NCI-H146 treated with DMSO at 0.1 percent for 48 hours (cell line): ENCODE measurements around the gene THEM5.

Experiments used
- DNase-seq: peaks from one replicate; lab custom pipeline; 2025; ENCODE audit not compliant: unreplicated experiment; lab: John Stamatoyannopoulos, UW

The THEM5 gene

GRCh38 chr1:151839457-151840403, 13.8 kb downstream of the THEM5 start, which contains the start of gene C2CD4D:
C2CD4D (minus strand) TSS chr1:151839820; CDS start chr1:151838989, 831 bp downstream.
- DNase-seq = peak; percentile 63

DNA sequence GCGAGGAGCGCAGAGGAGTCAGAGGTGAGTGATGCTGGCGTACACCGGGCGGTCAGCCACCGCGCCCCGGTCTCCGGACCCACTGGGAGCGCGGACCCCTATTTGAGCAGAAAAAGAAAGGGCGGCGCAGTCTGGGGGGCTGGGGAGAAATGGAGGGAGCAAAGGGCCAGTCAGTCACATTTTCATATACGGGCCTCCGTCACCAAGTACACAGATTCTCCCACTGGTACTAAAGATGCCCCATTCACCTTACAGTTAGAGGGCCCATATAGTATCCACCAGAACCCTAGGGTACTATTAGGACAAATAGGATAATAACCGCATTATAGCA, 14.5 kb downstream of the THEM5 start:
- no peak for DNase-seq

DNA sequence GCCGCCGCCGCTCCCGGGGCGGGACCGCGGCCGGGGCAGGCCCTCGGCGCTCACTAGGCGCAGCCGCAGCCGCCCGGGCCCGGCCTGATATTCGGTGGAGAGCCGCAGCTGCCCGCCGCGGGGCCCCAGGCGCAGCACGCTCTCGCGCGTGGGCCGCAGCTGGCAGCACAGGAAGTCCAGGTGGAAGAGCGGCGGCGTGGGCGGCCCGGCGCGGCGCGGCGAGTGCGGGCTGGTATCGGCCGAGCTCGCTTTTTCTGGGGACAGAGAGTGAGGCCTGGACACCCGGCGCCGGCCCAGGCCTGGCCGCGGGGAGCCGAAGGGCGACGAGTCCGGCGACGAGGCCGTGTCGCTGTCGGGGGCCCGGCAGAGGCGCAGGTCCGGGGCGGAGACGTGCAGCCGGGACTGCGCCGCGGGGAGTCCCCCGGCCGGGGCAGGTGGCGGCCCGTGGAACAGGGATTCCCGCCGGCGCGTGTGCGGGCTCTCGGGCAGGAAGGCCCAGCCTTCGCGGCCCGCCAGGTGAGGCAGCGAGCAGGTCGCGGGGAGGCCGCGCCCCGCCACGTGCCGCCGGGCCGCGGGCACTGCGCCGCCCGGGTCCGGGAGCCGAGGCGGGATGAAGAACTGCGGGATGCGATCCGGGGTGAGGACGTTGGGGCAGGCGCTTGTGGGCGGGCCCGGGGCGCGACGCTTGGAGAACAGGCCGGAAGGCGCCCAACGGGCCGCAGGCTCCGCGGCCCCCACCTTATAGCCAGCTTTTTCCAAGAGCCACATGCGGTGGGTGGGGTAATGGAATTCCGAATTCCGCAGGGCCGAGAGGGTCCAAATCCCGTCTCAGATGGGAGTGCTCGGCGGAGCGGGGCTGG, 15.1 kb downstream of the THEM5 start:
- no peak for DNase-seq

DNA sequence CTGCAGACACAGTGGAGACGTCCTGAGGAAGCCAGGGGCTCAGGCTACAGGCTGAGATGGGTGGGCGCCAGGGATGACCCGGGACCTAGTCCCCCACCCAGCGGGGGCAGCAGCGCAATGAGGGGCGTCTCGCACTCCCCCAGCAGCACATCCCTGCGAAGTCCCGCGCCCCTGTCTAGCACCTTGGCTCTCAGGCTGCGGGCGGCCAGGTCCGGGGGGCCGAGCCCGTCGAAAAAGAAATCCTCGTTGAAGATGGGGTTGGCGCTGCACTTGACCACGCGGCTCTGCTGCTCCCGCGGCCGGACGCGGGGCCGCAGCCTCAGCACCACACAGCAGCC, 15.7 kb downstream of the THEM5 start:
- no peak for DNase-seq

GRCh38 chr1:151837197-151837596, 16.3 kb downstream of the THEM5 start:
- no peak for DNase-seq

DNA sequence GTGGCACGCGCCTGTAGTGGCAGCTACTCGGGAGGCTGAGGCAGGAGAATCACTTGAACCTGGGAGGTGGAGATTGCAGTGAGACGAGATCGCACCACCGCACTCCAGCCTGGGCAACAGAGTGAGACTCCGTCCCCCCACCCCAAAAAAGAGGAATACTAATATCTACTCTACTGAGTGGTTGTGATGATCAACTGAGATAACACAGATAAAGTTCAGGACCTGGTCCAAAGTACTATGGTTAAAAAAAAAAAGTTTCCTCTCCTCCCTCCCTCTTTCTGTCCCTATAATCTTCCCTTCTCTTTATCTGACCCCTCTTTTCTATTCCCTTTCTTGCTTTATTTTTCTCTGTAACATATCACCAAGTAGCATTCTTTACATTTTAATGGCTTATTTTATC, 17.9 kb downstream of the THEM5 start:
- no peak for DNase-seq

DNA sequence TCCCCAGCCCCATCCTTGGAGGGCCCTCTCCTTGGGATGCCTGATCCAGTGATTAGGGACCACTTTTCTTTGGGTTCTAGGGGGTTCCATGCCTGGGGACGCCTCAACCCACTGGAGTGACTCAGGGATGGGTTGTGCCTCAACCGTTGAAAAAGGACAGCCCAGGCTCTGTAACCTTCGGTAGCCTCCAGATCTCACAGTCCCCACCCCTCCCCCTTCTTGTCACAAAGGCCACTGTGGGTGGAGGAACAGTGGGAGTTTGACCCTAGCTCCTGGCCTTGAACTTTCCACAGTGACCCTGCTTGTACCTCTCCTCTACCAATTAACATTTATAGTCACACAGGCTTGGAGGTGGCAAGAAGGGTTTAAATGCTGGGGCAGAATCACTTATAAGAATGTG, 19.3 kb downstream of the THEM5 start:
- DNase-seq = no peak

DNA sequence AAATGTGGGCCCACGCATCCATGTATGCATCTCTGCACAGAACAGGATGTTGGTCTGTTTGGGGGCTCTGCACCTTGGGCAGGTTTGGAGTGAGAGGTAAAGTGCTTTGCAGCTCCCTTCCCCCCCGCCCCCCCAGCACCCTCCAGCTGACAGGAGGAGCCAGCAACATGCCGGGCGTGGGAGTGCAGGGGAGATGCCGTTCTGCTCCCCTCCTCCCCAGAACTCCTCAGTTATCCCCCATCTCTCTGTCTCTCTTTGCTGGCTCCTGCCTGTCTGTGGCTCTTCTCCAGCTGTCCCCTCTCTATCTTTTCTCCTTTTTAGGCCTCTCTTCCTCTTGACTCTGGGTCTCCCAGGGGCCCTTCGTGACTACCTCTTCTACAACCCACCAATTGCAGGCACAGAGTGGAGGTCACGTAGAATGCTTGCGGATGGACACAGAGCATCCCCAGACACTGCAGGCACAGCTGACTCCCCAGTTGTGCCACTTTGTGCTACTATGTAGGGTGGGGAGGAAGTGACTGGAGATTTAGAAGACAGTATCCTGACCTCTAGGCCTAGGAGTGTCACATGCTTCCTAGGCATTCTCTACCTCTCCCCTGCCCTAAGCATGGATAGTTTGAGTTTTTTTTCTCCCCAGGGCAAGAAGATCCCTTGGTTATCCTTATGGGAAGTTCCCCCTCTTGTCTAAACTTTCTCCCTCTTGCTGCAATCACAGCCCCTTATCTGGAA, 20.2 kb downstream of the THEM5 start:
- DNase-seq = no peak

- DNase-seq = no peak
Observed at GRCh38 chr1:151832318-151832980, 21.1 kb downstream of the THEM5 start.

GRCh38 chr1:151831605-151832004, 21.9 kb downstream of the THEM5 start, which contains the start of gene RORC:
RORC (minus strand) TSS chr1:151831802; CDS start chr1:151831764, 38 bp downstream.
- no peak for DNase-seq

GRCh38 chr1:151831256-151831591, 22.3 kb downstream of the THEM5 start:
- DNase-seq = no peak

GRCh38 chr1:151830055-151830454, 23.5 kb downstream of the THEM5 start:
- DNase-seq = no peak

GRCh38 chr1:151829352-151830046, 24.0 kb downstream of the THEM5 start:
- DNase-seq = no peak

GRCh38 chr1:151828921-151829320, 24.6 kb downstream of the THEM5 start:
- no peak for DNase-seq

- DNase-seq = no peak
Observed at GRCh38 chr1:151827853-151828252, 25.7 kb downstream of the THEM5 start.

GRCh38 chr1:151825751-151826660, 27.5 kb downstream of the THEM5 start:
- DNase-seq = no peak

- DNase-seq = no peak
Observed at GRCh38 chr1:151825204-151825603, 28.3 kb downstream of the THEM5 start.

- no peak for DNase-seq
Observed at GRCh38 chr1:151823175-151823574, 30.3 kb downstream of the THEM5 start.

DNA sequence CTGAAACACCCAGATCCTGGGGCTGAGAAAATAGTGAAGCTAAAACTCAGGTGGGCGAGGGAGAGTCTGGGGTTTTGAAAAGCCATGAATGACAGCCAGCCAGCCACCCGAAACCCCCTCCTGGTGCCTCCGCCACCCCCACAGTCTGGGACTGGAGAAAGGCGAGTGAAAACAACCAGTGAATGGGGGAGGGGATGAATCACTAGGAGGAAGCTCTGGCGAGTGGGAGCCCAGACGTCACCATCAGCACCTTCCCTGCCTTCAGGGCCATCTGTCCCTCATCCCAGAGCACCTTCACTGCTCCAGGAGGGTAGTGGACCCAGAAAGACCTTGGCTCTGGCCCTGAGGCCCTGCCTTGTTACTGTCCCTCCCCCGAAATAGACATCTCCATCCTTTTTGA, 31.1 kb downstream of the THEM5 start:
- no peak for DNase-seq
